HG03108 (cell line): ENCODE results near the gene HS6ST1.

ENCODE experiments used
- ATAC-seq: cut with Tn5 transposase; IDR thresholded peaks from one replicate; pipeline ENCODE4 v1.9.1; 2021; ENCODE audit warnings: moderate library complexity; ENCODE audit not compliant: unreplicated experiment

HS6ST1 gene

DNA sequence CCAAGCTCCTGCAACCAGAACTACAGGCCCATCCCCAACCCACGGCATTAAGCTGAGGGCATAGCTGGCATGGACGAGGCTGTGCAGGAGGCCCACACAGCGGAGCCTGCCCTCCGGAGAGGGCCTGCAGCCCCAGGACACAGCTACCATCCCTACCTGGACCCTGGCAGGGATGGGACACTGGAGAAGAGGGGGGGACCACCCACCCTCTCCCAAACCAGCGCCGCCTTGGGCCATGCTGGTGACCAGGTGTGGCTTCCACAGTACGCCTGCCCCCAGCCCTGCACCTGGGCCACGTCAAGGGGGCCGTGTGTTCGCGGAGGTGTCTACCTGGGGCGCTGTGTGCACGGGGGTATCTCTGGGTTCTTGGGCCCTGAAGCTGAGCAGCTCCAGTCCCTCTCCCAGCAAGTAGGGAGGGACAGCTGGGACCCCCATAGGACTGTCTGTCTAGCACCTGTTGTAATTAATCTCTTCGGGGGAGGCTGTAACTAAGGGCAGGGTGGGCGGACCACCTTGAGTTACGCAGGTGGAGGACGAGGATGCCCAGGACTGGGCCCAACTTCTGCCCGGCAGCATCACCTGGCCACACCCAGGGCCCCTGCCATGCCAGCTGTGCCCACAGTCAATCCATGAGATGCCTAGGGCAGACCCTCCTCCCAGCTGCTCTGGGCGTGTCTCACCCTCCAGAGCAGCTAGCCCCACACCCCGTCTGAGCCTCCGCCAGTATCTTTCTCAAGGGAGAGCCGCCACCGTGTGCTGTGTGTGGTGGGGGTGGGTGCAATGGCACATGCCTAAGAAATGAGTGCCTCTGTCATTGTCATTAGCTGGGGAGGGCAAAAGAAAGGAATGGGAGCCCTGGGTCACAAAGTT is 18.3 kb downstream of the HS6ST1 start:
- ATAC-seq: no peak

DNA sequence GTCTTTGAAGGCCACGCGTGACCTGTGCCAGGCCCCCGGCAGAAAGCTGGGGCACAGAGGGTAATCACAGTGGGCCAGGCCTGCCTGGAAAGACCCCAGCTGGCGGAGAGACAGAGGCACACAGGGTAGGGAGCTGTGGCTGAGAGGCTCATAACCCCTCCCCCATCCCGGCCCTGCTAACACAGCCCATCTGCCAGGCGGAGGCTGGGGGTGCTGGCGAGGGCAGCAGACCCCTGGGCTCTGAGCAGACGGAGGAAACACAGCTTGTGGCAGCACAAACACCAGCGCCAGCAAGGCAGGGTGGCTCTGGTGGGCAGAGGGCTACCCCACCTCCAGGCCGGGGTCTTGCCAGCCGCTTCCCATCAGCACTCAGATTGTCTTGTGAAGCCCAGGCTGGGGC is 19.0 kb downstream of the HS6ST1 start:
- ATAC-seq: no peak

DNA sequence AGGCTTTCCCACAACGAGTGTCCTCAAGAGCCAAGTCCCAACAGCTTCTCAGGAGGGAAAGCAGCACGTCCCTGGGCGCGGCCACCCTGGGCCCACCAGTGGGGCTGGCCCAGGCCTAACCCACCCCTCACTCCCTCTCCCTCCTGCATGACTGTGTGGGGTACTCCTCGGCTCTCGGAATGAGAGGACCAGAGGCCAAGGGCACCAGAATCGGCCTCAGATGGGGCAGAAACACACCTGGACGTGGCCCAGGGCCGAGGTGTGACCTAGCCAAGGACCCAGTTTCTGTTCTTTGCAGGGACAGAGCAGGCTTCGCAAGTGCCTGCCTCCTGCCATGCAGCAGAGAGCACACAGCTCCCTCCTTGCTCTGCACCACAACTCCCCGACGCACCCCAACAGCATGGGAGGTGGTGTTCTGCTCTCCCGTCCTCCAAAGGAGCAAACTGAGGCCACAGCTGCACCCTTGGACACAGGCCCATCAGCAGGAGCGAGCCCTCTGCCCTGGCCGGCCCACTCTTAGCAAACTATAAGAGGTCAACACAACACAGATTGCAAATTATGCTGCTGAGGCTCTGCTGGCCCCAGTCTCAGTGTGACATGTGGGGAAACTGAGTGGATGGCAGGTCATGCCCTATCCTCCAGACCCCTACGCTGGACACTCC is 19.7 kb downstream of the HS6ST1 start:
- no peak for ATAC-seq

DNA sequence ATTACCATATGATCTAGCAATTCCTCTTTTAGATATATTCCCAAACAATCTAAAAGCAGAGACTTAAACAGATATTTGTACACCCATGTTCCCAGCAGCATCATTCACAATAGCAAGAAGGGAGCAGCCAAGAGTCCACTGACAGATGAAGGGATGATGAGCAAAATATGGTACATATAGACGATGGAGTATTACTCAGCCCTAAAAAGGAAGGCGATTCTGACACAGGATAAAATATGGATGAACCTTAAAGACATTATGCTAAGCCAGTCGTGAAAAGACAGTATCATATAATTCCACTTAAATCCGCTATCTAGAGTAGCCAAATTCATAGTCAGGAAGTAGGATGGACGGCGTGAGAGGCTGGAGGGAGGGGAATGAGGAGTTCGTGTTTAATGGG is 20.4 kb downstream of the HS6ST1 start:
- no peak for ATAC-seq

DNA sequence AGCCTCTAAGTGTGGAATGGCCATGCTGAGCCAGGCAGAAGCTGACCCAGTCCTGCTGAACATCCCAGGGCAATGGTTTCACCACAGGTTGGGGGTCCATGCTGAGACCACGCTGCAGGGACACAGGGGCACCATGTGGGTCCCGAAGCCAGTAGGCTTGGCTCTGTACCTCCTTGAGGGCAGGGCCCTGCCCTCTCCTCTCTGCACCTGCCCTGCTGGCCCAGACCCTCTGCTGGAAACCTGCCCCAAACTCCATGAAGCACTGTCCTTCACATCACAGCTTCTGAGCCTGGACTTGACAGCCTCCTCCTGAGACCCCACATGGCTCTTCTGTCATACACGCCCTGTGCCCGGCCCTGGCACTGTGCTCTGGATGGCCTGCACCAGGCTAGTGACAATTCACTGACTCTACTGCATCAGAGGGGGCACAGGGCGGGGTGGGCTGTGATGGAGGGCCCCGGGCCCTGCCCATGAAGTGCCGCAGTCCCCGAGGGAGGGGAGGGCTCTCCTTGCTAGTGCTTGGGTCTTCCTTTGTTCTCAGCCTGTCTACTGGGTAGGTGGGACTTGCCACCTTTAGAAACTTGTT is 24.7 kb downstream of the HS6ST1 start:
- ATAC-seq: no peak

DNA sequence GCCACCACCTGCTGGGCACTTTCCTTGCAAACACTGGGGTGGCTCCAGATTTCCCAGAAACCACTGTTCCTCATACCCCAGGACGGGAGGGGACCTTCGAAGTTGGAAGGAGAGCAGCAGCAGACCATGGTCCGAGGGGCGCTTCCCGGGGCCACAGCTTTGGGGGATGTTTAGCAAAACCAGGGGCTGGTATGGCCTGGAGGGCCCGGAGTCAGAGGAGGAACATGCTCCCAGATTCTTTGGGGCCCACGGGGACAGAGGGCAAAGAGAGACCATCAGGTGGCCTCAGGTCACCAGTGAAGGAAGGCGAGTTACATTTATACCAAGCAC is 25.3 kb downstream of the HS6ST1 start:
- ATAC-seq: no peak

DNA sequence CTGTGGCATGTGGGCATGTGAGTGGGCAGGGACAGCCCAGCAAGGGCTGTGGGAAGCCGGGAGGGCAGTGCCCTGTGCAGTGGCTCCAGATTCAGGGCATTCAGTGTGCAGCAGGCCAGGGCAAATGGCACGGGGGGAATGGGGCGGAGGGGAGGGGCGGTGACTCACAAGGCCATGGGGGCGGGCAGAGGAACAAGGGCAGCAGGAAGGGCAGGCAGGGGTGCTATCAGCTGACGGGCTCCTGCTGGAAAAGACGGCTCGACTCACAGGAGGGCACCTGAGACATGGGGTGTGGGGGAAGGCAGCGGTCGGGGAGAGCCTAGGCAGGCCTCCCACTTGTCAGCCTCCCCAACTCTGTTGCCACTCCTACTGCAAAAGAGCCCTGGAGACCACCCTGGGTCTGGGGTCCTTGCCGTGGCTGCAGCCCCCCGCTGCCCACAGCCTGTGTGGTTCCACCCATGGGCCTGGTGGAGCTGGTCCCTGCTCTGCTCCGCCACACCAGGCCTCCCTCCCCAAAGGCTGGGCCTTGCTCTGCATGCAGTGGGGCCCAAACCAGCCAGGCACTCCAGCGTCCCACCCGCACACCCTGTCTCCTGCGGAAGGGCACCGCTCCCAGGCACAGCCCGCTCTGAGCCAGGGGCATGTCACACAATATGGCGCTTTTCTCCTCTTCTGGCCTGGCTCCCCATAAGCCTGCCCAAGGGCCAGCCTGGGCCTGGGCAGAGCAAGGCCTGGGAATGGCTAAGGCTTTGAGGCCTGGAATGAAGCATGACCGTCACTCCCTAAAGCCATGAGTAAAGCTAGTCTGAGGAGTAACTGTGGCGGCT is 25.9 kb downstream of the HS6ST1 start:
- ATAC-seq: no peak

DNA sequence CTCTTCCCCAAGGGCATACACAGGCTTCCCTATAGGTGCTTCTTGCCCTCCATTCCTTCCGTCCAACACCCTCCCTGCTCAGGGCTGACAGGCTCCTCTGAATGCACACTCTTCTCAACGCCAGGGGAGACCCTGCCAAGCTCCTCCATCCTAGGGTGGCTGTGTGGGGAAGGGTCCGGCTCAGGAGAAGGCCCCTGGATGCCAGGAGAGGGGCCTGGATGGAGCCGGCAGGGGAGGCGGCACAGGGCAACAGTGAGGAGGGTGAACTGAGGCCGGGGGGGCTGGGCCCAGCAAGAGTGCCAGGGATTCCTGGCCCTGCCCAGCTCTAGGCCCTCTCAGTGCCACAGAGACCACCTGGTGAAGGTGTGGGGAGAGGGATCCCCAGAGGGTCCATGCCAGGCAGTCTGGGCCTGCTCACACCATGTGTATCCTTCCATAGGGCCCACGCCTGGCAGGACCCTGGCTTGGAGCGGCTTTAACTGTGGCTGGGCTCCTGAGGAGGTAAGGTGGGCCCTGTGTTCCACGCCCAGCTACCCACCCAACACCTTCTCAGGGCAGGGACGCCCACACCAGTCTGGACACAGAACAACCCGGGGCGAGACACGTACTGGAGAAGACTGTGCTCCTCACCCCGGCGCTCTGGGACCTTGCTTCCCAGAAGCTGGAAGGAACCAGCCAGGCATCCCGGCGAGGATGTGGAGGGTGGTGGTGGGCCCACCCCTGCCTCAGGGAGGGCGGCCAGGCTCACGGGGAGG is 26.6 kb downstream of the HS6ST1 start:
- ATAC-seq: no peak

DNA sequence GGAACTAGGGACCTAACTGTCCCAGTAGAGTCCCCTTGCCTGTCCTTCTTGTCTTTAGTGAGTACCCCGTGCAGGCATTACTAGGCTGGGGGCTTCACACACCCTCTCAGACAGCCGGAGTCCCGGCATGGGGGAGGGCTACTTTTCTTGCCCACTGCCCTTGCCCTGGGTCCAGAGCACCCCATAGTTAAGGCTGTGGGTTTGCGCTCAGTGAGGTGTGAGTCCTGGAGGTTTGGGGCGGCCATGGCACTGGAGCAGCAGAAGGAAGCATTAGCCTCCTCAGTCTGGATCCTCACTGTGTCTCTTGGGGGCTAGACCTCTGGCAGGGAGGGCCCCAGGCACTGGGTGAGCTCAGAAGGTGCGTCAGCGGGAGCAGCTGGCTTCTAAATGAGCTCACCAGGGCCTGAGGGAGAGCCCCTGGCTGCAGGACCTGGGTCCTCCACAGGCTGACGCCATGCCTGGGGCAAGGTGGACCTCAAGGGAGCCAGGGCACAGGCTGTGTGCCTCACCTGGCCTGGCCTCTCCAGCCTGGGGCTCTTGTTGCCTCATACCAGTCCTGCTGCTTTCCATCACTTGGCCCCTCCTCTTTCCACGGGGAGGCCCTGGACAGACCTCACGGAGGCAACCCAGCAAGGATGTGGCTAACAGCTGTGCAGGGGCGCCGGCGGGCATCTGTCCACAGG is 27.4 kb downstream of the HS6ST1 start:
- no peak for ATAC-seq

DNA sequence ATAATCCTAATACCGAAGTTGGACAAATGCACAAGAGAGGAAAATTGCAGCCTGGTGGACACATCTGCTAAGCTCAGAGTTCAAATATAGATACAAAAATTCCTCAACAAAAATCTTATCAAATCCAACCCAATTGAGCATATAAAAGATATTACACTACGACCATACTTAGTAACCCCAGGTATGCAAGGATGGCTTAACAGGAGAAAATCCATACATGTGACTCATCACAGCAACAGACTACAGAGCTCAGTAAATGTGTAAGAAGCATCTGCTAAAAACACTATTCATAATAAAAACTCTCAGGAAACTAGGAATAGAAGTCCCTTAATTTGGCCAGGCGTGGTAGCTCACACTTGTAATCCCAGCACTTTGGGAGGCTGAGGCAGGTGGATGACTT is 28.3 kb downstream of the HS6ST1 start:
- no peak for ATAC-seq

DNA sequence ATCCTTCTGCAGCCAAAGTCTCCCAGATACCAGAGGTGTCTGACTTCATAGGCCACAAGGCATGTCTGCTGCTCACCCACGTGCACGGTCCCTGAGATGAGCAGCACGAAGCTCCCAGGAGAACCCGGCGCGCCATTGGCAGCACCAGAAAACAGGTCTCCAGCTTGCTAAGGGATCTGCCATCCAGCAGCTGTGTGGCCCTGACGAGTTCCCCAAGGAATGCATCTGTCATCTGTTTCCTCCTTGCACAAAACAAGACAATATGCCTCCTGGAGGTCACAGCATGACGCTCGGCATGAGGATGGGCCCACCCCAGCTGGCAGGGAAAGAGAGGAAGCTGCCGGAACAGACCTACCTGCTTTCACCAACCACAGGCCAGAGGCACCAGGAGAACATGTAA is 29.2 kb downstream of the HS6ST1 start:
- no peak for ATAC-seq

DNA sequence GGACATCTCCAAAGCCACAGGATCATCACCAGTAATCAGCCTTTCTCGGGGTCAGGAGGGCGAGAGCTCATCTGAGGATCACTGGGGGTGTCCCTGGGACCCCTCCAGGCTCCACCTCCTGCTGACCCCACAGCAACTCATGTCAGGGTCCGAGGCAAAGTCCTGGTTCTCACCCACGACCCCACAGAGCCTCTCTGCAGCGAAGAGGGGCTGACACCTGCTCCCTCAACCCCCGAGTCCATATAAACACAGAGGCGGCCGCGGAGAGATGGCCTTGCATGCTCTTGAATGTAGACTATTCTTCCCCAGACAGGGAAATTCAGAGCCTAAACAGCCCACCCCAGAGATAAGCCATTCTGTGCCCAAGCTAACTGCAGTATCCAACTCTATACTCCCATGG is 29.9 kb downstream of the HS6ST1 start:
- ATAC-seq: no peak

DNA sequence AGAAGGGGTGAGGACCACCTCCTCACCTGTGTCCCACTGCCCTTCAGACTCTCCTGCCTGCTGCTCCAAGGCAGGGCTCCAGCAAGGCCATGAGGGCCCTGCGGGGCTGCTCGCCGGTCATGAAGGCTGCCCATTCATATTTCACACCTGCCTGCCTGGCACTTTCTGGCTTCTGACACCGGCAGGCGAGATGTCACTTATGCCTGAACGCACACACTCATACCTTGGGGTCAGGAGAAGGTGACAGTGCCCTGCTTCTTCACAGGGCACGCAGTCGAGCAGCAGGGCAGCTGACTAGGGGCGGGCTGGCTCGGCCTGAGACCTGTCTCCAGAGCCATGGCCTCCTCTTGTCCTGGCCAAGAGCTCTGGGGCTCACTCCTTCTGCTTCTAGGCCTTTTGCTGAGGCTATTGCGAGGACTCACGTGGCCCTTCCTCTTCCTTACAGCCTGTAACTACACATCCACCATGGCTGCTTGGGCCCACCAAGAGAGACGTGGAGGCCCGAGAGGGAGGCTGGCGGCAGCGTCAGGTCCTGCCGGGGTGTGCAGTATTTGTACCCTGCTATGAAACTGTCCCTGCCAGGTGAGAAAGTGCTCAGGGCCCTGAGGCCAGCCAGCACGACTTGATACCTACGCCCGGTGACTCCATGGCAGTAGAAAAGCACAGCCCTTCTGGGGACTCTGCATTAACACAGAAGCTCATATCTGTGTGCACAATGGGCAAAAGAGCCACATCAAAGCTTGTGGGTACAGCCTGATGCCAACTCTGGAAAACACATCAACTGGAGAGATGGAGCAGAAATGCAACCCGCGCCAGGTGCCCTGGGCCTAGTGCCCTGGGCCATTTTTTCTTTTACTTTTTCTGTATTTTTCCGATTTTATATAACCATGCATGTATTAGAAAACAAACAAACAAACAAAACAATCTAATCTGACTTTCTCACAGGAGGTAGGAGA is 30.6 kb downstream of the HS6ST1 start:
- ATAC-seq: no peak

DNA sequence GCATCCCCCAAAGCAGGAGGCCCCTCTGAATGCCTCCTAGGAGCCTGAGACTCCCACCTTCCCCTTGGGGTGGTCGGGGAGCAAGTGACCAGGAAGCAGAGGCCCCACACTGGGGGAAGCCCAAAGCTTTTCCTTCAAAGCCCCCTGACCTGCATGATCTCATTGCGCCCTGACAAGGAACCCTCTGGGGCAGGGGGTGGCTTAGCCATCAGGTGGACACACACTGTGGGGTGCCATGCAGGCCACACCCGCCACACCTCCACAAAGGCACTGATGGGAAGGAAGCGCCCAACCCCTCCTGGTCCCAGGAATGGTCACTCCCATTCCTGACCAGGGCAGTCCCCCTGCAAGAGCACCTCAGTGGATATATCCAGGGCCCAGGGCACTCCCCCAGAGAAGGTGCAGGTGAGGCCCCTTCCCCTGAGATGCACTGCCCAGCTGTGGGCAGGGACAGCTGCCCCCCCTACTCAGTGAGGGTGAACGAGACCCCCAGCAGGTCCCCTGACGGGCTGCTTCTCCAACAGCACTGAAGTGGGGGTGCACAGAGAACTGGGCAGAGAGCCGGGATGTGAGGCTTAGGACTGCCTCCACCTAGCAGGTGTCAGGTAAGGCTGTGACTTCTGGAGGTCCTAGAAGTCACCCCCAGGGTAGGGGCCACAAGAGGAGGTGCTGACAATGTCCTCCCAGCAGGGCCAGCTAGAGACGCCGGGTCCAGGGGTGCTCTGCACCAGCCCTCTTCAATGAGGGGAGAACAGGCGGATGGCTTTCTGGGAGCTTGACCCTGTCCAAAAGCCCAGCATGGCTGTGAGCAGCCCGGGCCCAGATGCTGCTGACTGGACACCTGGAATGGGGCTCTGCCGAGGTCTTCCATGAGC is 31.5 kb downstream of the HS6ST1 start:
- no peak for ATAC-seq

DNA sequence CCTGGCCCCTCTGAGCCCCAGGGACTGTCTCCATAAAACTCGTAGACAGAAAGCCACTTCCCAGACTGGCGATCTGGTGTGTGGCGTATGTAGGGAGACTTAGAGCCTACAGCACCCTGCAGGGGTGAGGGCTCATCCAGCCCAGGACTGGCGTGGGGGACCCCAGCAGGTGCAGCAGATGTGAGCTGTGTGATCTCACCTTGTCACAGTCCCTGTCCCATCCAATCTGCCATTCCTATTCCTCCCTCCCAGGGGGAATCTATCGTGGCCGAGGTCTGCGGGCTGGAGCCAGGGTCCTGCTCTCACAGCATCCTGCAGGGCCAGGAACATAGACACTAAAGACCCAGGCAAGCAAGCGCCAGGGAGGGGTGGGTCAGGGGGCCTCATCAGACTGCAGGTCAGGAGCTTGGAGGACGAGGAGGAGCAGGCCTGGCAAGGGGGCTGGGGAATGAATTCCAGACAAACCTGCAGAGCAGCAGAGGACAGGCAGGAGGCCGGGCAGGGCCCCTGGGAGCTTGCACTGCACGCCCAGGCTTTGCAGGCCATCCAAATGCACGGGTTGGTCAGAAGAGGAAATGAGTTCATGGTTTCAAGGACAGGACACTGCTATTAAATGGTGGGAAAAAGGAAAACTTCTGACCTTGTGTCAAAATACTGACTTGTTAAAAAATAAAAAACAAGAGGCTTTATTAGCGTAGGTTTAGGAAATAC is 32.5 kb downstream of the HS6ST1 start:
- no peak for ATAC-seq

DNA sequence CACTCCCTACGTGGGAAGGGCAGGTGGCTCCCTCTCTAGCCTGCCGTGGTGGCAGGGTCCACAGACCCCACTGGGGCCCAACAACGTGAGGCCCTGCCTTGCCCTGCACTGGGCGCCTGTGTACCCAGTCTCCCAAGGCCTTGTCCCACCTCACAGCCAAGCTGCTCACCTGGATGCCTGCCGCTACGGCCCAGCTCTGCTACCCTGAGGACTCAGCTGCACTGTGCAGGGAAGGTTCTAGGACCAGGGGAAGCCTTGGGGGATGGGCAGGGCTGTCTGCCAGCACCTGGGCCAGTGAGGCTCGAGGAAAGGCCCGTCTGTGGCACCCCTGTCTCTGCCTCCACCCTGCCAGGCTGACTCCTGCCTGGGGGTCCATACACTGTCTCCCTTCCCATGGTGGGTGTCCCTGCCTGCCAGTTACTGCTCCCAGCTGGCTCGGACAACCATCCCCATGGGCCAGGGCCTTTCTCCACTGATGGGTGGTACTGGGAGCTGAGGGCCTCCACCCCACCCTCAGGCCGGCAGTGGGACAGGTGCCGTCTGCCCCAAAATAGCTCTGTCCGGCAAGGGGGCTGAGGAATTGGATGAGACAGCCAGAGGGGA is 33.2 kb downstream of the HS6ST1 start:
- ATAC-seq: no peak

DNA sequence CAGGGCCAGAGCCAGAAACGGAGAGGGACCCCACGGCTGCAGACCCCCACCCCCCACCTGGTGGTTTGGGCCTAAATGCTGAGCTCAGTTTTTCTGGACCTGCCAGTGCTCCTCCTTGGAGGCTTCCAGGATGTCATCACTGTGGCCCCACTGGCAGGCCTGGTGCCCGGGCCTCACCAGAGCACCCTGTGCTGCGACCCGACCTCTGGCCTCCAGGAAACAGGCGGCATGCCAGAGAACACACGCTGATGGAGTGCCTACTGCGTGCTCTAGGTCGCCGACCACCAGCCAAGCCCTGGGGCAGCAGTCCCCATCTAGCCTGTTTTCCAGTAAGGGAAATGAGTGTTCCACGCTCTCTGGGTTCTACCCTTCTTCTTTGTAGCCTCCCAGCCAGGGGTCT is 33.8 kb downstream of the HS6ST1 start:
- ATAC-seq: no peak
